ENCODE data around the gene NFE2L1.

DNA sequence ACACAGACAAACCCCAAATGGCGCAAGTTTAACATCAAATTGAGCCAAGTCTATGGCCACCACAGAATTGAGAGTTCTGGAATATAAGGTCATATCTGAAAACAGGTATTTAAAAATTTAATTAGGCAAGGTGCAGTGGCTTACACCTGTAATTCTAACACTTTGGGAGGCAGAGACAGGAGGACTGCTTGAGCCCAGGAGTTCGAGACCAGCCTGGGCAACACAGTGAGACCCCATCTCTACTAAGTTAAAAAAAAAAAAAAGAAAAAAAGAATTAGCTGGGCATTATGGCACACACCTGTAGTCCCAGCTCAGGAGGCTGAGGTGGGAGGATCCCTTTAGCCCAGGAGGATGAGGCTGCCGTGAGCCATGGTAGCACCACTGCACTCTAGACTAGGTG, 19.1 kb downstream of the NFE2L1 start:
- TF ChIP-seq, protein P1, sequence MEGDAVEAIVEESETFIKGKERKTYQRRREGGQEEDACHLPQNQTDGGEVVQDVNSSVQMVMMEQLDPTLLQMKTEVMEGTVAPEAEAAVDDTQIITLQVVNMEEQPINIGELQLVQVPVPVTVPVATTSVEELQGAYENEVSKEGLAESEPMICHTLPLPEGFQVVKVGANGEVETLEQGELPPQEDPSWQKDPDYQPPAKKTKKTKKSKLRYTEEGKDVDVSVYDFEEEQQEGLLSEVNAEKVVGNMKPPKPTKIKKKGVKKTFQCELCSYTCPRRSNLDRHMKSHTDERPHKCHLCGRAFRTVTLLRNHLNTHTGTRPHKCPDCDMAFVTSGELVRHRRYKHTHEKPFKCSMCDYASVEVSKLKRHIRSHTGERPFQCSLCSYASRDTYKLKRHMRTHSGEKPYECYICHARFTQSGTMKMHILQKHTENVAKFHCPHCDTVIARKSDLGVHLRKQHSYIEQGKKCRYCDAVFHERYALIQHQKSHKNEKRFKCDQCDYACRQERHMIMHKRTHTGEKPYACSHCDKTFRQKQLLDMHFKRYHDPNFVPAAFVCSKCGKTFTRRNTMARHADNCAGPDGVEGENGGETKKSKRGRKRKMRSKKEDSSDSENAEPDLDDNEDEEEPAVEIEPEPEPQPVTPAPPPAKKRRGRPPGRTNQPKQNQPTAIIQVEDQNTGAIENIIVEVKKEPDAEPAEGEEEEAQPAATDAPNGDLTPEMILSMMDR (IDR thresholded peaks at IDR 0.05) = no peak
- no peak for TF ChIP-seq POLR2A (IDR thresholded peaks at IDR 0.05)
